Kidney epithelial cell (primary cell): ENCODE data around the gene CPSF3. TPM values are rescaled to one million over a fixed set of nuclear protein-coding genes. Genes with fewer than 3 reads are reported as not detected.

ENCODE experiments used
- DNase-seq: peaks from one replicate; pipeline ENCODE4 v3.0.0-alpha.2; 2010; ENCODE audit warnings: low read depth
- H3K27me3 ChIP-seq: 2 replicates; pipeline ENCODE4 v1.6.0; 2011; ENCODE audit warnings: low read length; ENCODE audit not compliant: control insufficient read depth, insufficient read depth
- H3K36me3 ChIP-seq: 2 replicates; pipeline ENCODE4 v1.5.1; 2011; ENCODE audit warnings: low read length; ENCODE audit not compliant: control insufficient read depth, insufficient read depth
- H3K4me3 ChIP-seq: 2 replicates; pipeline ENCODE4 v1.5.1; 2011; ENCODE audit warnings: low read depth, mild to moderate bottlenecking, control low read depth, low read length
- total RNA-seq: library from RNA; depleted of rRNA; stranded (reverse); fragments of >200 nt; gene quantifications from 2 replicates; pipeline ENCODE4 v1.2.3, GENCODE V29; 2015
- TF ChIP-seq, protein P1 (sequence below): IDR thresholded peaks from 2 replicates; pipeline ENCODE4 v1.5.1; 2011; ENCODE audit warnings: mild to moderate bottlenecking, moderate library complexity, low read length, control low read depth, inconsistent platforms; ENCODE audit not compliant: insufficient read depth, poor library complexity, severe bottlenecking

The CPSF3 gene
- total RNA-seq, 1 donor from 2014 or later = 43.1 TPM

DNA sequence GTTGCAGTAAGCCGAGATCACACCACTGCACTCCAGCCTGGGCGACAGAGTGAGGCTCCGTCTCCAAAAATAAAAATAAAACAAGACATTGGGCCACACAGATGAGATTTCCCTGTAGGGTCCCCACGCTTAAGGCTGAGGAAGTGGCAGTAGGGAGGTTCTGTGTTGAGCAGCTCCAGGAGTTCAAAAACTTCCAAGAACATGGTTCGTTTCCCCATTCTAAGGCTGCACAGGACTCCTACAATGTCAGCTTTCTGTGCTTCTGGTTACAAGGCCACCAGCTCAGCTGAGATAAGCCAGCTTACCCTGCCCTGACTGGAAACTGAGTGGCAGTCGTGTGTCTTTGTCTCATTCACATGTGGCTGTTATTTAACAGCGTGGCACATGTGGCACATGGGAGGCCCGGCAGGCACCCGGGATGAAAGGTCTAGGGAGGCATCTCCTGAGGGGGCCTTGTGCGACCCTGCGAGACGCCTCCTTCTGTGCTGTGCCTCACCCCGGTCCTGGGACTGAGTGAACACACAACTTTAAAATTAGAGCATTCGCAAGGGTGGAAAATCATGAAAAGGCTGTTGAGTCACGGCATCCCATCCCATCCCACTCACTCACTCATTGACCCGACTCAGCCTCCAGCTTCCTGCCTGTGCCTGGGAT lies 7.8 kb upstream of the CPSF3 start:
- H3K27me3 ChIP-seq = no peaks in the 10 kb centered on the region
- TF ChIP-seq, protein P1, sequence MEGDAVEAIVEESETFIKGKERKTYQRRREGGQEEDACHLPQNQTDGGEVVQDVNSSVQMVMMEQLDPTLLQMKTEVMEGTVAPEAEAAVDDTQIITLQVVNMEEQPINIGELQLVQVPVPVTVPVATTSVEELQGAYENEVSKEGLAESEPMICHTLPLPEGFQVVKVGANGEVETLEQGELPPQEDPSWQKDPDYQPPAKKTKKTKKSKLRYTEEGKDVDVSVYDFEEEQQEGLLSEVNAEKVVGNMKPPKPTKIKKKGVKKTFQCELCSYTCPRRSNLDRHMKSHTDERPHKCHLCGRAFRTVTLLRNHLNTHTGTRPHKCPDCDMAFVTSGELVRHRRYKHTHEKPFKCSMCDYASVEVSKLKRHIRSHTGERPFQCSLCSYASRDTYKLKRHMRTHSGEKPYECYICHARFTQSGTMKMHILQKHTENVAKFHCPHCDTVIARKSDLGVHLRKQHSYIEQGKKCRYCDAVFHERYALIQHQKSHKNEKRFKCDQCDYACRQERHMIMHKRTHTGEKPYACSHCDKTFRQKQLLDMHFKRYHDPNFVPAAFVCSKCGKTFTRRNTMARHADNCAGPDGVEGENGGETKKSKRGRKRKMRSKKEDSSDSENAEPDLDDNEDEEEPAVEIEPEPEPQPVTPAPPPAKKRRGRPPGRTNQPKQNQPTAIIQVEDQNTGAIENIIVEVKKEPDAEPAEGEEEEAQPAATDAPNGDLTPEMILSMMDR = no peak
- no peak for DNase-seq
- no peak overlapping the region for H3K4me3 ChIP-seq
- peaks cover 2% of the 10 kb centered on the region for H3K36me3 ChIP-seq

DNA sequence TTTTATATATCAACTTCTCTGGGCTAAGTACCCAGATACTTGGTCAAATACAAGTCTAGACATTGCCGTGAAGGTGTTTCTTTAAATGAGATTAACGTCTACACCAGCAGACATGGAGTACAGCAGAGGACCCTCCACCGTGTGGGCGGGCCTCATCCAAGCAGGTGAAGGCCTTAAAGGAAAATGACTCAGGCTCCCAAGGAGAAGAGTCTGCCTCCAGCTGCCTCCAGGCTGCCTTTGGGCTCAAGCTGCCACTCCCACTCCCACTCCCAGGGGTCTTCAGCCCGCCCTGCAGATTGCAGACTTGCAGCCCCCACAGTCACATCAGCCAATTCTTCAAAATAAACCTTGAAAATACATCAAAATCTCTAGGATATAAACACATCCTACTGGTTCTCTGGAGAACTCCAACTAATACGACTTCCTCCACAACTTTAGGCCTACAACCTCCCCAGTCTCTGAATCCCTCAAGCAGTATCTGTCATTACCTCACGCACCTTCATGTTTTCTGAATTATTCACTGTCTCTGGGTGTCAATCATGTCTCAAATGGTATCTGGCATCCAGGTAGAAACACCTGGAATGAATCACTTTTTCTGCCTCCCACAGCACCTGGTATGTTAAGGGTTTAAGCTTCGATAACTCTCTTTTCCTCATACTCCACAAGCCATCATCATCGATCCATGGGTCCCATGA lies 7.0 kb upstream of the CPSF3 start:
- Histone ChIP-seq H3K27me3 (no peaks in the 10 kb centered on the region), H3K36me3 (peaks cover 2% of the 10 kb centered on the region), H3K4me3 (no peak overlapping the region)
- no peak for DNase-seq
- TF ChIP-seq, protein P1 = no peak

DNA sequence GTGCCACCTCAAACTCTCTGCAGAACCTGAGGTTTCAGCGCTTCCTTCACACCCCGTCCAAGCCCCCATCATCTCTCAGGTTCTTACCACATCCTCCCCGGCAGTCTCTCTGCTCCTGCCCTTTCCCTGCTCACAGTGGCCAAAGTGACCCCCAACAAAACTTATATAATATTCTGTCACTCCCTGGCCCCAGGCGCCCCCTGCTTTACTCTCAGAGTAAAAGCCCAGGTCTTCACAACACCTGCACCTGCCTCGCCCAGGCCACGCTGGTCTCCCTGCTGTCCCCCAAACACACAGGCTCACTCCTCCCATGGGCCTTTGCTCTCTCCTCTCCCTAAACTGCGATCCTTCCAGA lies 6.5 kb upstream of the CPSF3 start:
- Histone ChIP-seq H3K4me3 (no peak overlapping the region), H3K27me3 (no peaks in the 10 kb centered on the region), H3K36me3 (peaks cover 2% of the 10 kb centered on the region)
- DNase-seq = no peak
- TF ChIP-seq, protein P1 = no peak

DNA sequence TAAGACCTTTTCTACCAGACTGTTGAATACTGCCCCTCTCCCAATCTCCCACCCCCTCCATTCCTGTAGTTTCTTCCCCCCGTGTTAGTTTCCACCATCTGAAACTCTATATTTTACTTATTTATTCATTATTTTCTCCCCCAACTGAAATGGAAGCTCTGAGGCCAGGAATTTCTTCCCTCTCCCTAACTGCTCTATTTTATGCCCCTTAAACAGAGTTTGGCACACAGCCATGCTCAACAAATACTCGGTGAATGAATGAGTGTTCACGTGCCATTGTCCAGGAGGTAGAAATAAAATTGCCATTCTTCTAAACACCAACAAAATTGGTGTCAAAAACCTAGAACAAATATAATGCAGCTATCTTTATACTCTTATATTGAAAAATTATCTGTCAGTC lies 5.7 kb upstream of the CPSF3 start:
- TF ChIP-seq, protein P1 = no peak
- H3K4me3 ChIP-seq = no peak overlapping the region
- no peaks in the 10 kb centered on the region for H3K27me3 ChIP-seq
- DNase-seq = no peak
- peaks cover 2% of the 10 kb centered on the region for H3K36me3 ChIP-seq

DNA sequence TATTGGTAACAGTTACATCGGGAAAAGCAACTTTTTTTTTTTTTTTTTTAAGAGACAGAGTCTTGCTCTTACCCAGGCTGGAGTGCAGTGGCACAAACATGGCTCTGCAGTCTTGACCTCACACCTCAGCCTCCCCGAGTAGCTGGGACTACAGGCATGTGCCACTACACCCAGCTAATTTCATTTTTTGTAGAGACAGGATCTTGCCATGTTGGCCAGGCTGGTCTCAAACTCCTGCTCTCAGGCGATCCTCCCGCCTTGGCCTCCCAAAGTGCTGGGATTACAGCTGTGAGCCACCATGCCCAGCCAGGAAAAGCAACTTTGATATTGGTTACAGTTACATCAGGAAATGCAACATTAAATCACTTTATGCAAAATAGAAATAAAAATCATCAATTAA lies 4.7 kb upstream of the CPSF3 start:
- TF ChIP-seq, protein P1 = no peak
- H3K4me3 ChIP-seq = no peak overlapping the region

More for the DNA sequence above, 4.7 kb upstream of the CPSF3 start:
- no peak for DNase-seq
- H3K36me3 ChIP-seq = peaks cover 2% of the 10 kb centered on the region
- H3K27me3 ChIP-seq = no peaks in the 10 kb centered on the region
